ENCODE measurements around the gene SV2C.
"Not testable (repeated sequence)": the region's sequence is repeated elsewhere in the genome, so short reads cannot be mapped to it uniquely, and the experiment has no call there.

Gene SV2C

DNA sequence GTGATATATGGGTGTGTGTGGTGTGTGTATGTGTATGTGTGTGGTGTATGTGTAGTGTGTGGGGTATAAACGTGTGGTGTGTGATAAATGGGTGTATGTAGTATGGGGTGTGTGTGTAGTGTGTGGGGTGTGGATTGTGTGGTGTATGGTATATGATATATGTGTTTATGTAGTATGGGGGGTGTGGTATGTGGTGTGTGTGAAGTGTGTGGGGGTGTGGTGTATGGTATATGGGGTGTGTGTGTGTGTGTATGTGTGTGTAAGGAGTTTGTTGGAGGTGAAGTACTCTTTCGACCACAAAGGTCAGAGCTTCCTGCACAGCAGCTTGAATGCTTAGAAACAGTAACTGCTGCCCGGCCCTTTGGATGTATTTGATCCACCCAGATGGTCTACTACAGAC is 174.7 kb downstream of the SV2C start:
- no peak for DNase-seq

DNA sequence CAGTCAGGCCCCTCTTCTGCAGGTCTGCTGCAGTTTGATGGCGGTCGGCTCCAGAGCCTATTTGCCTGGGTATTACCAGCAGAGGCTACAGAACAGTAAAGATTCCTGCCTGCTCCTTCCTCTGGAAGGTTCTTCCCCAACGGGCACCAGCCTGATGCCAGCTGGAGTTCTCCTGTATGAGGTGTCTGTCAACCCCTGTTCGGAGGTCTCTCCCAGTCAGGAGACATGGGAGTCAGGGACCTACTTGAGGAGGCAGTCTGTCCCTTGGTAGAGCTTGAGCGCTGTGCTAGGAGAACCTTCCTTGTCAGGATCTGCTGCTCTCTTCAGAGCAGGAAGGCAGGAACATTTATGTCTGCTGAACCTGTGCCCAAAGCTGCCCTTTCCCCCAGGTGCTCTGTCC is 181.5 kb downstream of the SV2C start:
- DNase-seq, result no peak

DNA sequence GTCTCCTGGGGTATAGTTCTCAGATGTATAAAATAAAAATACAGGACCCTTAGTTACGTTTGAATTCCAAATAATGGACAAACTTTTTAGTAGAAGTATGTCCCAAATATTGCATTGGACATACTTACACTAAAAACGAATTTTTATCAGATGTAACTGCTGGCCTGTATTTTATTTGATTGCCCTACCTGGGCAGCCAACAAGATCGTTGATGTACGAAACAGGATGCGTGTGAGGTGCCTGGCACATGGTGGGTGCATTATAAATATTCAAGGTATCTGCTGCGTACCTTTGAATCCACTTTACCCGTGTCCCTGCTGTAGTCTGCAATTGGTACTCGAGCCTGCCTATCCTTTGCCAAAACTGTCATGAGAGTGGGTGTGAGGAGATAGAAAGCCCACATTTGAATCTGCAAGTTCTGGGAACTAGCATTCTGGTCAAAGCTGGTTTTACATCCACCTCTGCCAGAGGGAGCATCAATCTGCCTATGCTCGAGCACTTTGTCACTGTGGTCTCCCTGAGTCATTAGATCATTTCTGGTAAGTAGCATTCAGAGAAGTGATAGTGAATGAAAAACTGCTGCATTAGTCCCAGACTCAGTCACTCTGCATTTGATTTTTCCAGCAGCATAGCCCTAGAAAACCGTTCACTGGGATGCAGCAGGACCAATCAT is 186.2 kb downstream of the SV2C start:
- DNase-seq, result no peak

DNA sequence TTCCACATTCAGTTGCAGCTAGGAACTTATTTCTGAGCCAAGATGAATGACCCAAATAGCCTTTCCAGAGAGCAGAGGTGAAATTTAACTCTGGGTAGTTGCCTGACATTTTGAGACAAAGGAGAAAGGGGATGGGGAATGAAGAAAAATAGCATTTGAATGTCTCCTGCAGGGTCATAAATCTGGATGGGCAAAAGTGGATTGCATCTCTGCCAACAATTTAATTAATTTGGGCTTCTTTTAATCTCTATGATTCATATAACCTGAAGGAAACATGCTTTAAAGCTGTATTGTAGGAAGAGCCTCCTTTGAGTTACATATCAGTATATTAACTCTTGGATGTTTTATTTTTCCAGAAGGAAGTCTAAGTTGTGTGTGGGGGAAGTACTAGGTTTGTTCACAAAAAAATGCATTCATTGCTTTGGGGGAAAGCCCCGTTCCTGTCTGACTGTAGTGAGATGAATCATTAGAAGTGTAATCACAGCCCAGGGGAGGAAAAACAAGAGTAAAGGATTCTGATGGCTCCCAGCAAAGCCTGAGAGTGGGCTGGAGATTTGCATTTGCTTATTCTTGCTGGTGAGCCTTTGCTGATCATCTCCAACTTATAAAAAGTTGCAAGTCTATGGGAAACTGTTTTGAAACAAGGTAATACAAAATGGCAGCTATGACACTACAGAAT is 186.9 kb downstream of the SV2C start:
- DNase-seq, result no peak

DNA sequence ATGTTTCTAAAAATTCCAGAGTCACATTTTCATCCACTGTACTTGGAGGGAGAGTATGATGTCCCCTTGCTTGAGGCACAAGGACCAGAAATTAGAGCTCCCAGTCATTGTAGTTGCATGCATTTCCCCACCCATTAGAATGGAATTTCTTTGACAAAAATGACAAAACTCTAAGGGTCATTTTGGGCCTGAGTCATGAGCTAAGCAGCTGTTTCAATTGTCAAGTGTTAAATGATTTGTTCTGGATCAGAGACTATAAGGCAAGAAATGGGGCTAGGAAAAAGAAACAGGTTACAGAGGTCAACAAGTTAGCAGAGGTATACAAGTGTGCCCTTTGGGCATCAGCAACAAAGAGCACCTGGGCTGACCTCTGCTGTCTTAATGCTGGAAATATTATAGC is 188.7 kb downstream of the SV2C start:
- DNase-seq, result no peak

DNA sequence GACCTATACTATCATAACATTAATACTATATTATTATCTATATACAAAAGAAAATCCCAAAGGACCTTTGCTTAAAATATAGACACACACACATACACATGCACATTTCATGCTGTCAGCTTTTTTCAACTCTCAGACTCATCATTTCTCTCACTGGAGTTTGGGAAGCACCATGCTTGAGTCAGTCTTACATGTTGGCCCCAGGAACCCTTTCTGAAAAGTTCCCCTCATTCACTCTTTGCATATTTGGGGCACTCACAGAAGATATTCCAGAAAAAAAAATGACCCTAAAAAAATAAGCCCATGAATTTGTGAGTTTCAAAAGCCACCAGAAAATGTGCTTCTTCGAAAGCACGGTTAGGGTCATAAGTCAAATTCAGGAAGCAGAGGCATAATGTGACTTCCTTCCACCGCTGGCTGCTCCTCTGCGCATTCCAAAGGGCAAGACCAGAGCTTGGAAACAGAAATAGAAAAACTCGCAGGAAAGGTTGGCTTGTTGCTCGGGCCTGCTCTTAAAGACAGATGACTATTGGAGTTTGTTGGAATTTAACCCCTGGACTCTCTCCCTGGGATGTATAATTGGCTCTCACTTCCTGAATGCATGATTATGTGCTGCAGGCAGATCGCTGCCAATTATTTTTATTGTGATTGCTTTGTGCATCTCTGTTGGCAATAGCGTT is 190.2 kb downstream of the SV2C start:
- DNase-seq, result no peak

DNA sequence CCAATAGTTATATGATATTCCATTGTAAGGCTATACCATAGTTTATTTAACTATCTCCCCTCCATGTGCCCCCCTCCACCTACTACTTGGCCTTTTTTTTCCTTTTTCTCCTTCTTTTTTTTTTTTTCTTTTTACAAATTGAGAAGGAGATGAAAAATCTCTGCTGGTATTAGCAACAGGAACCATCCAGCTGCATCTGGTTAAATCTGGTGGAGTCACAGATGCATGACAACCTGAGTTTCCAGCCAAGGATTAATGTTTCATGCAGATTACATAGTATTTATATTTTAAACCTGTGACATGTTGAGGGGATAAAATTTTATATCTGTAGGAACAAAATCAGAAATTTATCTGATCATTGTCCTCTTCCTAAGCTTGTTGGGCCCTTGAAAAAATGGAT is 191.4 kb downstream of the SV2C start:
- no peak for DNase-seq

DNA sequence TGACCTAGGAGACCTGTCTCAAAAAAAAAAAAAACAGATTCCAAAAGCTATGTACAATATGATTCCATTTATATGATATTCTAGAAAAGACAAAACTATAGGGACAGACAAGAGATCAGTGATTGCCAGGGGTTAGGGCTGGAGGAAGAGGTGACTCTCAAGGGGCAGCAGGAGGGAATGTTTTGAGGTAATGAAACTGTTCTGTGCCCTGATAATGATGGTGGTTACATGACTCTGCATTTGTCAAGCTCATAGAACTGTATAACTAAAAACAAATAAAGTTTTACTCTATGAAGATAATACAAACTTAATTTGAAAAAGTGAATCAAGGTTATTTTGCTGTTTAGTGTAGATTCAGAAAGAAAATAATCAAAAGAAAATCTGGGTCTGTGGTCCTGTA is 194.6 kb downstream of the SV2C start:
- no peak for DNase-seq

DNA sequence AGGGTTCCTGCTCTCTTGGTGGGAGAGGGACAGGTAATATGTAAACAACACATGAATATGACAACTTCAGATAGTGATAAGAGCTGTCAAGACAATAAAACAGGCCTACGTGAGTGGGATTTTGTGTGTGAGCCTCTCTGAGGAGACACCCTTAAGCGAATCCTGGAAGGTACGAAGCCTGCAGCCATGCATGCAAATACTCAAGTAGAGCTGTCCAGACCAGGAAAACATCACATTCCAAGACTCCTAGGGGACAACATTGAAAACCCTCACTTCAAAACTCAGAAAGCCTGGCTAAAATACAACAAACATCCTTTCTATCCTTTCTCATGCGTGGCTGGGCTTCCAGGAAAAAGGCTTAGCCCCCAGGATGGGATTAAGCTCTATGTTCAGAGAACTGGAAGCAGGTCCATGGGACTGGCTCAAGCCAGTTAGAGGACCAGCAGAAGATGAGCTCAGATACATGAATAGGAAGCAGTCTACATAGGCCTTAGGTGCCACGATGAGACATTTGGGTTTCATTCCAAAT is 195.1 kb downstream of the SV2C start:
- no peak for DNase-seq

DNA sequence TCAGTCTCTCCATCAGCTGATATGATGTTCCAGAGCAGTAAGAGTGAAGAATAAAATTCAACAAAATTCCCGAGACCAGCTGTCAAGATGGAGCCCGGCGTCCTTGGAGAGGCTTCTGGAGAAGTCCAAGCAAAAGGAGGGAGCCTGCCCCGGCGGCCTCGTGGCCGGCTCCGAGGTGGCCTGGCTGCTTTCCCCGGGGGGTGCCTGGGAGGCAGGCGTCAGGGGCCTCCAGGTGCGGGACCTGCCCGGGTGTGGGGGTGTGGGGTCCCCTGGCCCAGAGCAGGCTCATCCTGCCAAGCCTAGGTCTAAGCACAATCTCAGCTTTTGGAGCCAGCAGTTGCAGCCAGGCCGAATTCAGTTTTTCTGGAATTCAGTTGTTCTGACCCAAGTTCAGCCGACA is 197.3 kb downstream of the SV2C start:
- DNase-seq, result no peak

DNA sequence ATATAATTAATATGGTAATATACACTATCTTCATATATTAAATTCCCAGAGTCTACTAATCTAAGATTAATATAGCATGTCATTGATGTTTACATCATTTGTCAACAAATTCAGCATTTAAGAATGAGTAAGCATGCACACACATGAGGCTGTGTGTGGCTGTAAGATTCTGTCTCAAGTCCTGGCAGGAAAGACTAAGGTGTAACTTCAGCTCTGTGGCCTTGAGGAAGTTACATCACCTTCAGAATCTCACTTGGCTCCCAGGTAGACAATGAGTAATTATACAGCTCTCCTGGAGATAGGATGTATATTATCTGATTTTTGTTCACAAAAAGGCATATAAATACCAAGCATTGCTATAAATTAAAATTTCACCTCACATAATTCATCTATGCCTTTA is 200.5 kb downstream of the SV2C start:
- no peak for DNase-seq

DNA sequence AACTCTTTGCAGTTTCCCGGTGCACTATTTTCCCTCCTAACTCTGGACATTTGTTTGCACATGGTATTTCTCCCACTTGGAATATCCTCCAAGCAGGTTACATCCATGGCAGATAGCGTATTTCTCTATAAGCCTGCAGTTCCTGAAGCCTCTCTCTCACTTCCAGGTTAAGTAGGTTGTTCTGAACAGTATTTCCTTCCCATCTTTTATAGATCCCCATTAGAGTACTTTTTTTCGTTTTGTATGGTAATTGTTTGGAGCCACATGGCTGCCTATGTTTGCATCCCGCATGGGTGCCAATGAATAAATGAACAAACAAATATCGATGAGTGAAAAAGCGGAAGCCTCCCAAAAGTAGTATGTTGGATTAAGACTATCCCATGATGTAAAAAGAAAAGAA is 206.5 kb downstream of the SV2C start:
- no peak for DNase-seq

DNA sequence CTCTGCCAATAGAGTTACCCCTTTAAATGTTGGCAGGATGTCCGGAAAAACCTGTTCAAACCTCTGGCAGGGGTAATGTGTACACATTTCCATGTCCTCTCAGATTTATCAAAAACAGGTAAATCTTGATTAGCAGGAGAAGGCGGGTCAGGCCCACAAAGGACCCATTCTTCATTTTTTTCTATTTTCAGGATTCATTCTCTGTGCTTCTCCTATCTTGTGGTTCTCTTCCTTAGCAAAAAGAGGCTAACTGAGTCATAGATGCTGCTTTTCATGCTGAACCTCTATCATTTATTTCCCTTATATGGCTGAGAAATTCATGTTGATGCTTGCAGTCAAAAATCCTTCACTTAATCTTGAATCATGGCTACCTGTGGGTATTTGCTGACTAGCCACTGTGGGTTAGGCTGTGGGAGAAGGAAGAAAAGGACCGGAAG is 207.2 kb downstream of the SV2C start:
- DNase-seq, result no peak

DNA sequence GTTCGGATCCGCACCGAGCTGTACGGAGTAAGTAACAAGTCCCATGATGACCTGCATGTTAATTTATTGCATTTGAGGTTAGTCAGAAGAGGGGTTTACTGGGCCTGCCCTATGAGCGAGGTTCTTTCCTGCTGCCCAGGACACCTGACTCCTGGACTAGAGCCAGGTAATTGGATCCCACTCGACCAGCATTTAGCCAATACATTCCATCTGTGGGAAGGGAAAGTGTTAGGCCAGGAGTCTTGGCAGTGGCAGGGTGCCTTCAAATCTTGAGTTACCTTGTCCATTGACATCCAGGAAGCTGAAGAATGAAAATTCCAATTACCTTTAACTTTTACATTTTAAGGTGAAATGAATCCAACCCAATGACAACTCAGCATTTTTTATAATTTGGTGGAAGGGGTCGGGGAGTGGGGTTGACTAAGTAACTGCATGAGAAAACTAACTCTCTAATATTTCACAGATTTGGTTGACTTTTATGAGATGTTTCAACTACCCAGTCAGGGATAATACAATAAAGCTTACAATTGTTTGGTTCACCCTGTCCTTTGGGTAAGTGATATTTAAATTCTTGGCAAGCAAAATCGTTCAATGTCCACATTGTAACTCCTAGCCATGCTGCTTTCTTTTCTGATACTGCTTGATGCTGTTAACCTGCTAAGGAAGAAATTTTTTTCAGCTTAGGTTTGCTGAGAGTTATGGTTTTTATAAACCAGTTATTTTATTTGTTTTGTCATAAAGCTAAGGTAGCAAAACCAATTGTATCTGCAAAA is 208.3 kb downstream of the SV2C start:
- no peak for DNase-seq

DNA sequence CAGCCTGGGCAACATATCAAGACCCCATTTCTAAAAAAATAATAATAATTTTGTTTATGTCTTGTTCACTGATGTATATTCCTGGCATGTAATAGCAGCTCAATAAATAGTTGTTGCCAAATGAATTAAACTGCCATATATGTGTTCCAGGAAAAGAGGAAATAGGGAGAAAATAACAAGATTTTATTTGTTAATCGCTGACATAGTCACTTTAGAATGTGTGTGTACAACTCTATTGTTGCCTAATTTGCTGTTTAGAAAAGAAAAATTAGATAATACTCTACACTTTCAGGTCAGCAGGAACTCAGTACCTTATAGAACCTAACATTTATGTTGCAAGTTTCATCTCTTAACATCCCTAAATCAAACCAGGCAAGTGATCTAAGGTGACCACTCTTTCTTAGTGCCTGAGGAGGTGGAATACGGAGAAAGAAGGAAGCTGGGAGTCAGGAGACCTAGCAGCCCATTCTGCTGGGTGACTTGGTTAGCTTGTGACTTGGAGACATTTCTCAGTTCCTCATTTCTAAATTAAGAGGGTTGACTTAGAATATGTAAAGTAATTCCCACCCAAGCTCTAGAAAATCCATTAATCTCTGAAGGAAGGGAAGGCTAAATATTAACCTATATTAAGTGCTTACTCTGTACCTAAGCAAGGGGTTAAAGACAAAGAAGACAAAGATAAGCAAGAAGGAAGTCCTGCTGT is 209.6 kb downstream of the SV2C start:
- no peak for DNase-seq

DNA sequence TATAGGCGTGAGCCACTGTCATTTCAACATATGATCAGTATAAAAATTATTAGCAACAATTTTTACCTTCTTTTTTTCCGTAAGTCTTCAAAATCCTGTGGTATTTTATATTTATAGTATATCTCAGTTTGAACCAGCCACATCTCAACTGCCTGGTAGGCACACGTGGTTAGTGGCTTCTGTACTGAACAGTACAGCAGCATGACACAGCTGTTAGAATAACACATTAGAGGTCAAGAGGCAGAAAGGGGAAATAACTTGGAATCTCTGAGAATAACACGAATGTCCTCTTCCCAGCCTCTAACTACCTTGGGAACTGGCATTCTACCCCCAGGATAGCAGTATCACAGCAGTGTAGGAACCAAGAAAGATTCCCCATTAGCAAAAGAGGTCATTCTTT is 211.4 kb downstream of the SV2C start:
- no peak for DNase-seq

DNA sequence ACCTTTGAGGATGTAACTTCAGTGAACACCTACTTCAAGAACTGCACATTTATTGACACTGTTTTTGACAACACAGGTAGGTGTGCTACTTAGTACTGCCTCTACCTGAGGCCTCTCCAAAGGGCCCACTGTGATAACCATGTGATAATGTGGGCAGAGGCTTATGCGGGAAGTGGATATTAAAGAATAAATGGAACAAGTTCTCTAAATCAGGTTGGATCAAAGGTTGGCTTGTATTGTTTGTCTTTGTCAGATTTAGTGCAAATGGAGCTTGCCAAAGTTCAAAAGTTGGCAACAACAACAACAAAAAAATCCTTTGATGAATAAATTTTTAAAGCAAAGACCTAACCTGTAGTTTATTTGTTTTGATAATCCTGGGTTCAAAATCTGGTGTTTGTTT is 215.7 kb downstream of the SV2C start:
- DNase-seq, result no peak

DNA sequence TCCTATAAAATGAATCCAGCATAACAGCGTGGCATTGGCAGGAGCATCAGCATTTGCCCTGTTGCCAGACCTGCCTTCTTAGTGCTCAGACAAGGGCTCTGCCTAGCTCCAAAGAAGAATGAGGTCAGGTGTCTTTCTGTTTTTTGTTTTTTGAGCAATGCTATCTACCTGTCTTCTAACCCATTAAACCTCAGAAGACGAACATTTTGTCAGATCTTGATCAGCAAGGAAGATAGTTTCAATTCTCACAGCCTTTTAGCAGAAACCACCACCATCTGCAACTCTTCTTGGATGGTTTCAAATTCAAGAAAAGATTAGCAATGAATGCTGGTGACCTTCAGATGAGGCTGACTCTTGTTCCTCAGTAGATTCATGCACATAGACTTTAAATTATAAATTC is 216.4 kb downstream of the SV2C start:
- no peak for DNase-seq

DNA sequence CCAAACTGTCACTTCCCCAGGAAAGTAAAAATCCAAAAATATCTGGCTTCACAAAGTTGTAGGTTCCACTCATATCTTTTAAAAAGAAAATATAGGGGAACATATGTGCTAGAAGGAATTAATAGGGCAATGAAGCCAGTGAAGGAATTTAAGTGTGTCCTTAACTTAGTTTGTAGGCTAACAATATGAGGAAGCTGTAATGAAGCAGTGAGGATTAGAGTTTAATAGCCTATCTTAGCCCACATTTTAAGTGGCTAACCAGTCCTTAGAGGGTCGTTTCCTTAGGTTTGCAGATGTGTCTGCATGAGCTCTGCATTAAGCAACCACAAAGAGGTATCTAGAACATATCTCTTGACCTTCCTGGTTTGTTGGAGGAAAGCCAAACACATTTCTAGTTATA is 218.7 kb downstream of the SV2C start:
- DNase-seq, result not testable (repeated sequence)

DNA sequence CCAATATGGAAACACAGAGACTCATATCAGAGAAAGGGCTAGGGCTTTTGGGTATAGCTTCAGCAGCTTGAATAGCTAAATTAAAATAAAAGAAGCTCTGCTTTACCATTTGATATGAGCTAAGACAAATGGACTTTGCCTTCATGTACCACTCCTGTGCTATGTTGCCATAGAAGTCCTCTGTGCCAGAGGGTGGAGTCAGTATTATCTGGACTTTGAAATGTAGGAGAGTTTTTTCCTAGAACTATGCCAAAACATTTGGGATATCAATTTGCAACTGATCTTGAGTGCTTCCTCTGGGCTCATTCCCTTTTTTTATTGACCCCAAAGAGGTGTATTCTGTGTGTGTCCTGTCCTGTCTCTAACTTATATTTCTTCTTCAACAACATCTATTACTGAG is 219.5 kb downstream of the SV2C start:
- not testable (repeated sequence) for DNase-seq

DNA sequence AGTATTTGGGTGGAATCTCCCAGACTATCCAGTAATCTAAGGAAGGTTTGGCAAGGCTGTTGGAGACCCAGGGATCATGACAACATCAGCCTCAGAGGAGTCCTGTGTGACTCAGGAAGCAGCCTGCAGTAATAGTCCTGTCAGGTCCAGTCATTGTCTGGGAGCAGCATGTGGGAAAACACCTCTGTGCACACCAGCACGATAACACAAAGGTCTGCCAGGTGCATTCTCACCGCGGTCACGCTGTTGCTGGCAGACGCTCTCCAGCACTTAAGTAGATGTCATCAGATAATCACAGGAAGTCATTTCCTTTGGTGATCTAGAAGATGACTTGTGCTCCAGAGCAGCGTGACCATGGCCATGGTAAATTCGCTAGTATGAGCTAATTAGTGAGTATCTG is 220.7 kb downstream of the SV2C start:
- no peak for DNase-seq

DNA sequence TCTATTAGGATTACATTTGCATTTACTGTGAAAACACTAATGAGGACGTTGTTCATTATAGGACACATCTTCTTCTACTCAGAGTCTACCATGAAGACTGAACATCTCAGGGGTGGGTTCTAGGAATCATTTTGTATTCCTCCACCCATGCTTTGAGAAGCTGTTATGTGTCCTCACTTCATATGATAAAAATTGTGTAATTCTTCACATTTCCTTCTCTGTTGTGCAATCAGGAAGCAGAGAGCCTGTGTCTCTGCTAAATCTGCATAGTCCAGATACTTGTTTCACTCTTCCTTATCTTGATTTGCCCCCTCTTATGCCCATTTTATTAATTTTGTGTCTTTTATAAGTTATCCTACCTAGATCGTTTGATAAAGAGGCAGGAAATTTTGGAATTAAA is 222.1 kb downstream of the SV2C start:
- DNase-seq, result no peak

DNA sequence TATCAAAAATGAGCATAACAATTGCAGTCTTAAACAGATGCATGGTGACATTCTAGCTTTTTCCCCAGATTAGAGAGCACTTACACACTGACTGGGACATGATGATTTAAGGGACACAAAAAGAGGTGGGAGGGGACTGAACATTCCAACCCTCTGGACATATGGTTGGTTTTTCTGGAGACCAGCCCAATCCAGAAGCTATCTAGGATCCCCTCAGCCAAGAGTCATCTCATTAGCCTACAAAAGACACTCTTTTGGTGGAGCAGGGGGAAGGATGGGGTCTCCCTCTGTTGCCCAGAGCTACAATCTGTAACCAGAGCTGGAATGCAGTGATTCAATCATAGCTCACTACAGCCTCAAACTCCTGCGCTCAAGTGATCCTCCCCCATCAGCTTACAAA is 222.6 kb downstream of the SV2C start:
- DNase-seq, result no peak

Measured in SHP77 treated with DMSO at 0.1 percent for 48 hours (cell line).